HEK293T (cell line): ENCODE data around the gene R3HDM2.

Experiments
- ARNT ChIP-seq: fragments of 450-650 bp; IDR thresholded peaks from 2 replicates; pipeline ENCODE4 v1.6.1; 2017; ENCODE audit warnings: mild to moderate bottlenecking
- BHLHE40 ChIP-seq: fragments of 450-650 bp; IDR thresholded peaks from 2 replicates; pipeline ENCODE4 v1.6.1; 2016; ENCODE audit warnings: mild to moderate bottlenecking, moderate library complexity, borderline replicate concordance
- ELF4 ChIP-seq: fragments of 450-650 bp; IDR thresholded peaks from 2 replicates; pipeline ENCODE4 v1.6.1; 2017; ENCODE audit warnings: antibody characterized with exemption
- FOXA1 ChIP-seq: fragments of 450-650 bp; IDR thresholded peaks from 2 replicates; pipeline ENCODE4 v1.6.1; 2016; ENCODE audit warnings: mild to moderate bottlenecking
- FOXM1 ChIP-seq: fragments of 450-650 bp; IDR thresholded peaks from 2 replicates; pipeline ENCODE4 v1.6.1; 2017; ENCODE audit warnings: mild to moderate bottlenecking, borderline replicate concordance
- NFRKB ChIP-seq: fragments of 450-650 bp; IDR thresholded peaks from 2 replicates; pipeline ENCODE4 v1.6.1; 2016; ENCODE audit warnings: mild to moderate bottlenecking, moderate library complexity
- SP1 ChIP-seq: fragments of 450-650 bp; IDR thresholded peaks from 2 replicates; pipeline ENCODE4 v1.6.1; 2017
- SUZ12 ChIP-seq: fragments of 450-650 bp; IDR thresholded peaks from 2 replicates; pipeline ENCODE4 v1.6.1; 2016; ENCODE audit warnings: mild to moderate bottlenecking
- TARDBP ChIP-seq: fragments of 450-650 bp; IDR thresholded peaks from 2 replicates; pipeline ENCODE4 v1.6.1; 2016
- ZNF384 ChIP-seq: fragments of 450-650 bp; IDR thresholded peaks from 2 replicates; pipeline ENCODE4 v1.6.1; 2016
- TF ChIP-seq, protein P1 (sequence below): fragments of 450-650 bp; IDR thresholded peaks from 2 replicates; pipeline ENCODE4 v1.6.1; 2016

GRCh38 chr12:57216921-57217879 is 213.6 kb downstream of the R3HDM2 start:
- TF ChIP-seq ZNF384 (no peak), FOXM1 (no peak), FOXA1 (no peak), SUZ12 (no peak), TARDBP (no peak), SP1 (no peak), ARNT (no peak), BHLHE40 (no peak), ELF4 (no peak), NFRKB (no peak)
- TF ChIP-seq, protein P1, sequence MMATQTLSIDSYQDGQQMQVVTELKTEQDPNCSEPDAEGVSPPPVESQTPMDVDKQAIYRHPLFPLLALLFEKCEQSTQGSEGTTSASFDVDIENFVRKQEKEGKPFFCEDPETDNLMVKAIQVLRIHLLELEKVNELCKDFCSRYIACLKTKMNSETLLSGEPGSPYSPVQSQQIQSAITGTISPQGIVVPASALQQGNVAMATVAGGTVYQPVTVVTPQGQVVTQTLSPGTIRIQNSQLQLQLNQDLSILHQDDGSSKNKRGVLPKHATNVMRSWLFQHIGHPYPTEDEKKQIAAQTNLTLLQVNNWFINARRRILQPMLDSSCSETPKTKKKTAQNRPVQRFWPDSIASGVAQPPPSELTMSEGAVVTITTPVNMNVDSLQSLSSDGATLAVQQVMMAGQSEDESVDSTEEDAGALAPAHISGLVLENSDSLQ: no peak
